LNCaP clone FGC (cell line): ENCODE data around the gene MTUS2.

Experiments
- DNase-seq: peaks from one replicate; pipeline ENCODE4 v3.0.0-alpha.2; 2011; ENCODE audit warnings: low read depth
- H3K4me3 ChIP-seq: 2 replicates; pipeline ENCODE4 v1.5.1; 2011; ENCODE audit warnings: mild to moderate bottlenecking, low read depth, low read length, control low read depth
- TF ChIP-seq, protein P1 (sequence below): IDR thresholded peaks from 2 replicates; pipeline ENCODE4 v1.5.1; 2012; ENCODE audit warnings: mild to moderate bottlenecking; ENCODE audit not compliant: control insufficient read depth, insufficient read depth; ENCODE audit errors: extremely low read depth

The MTUS2 gene

DNA sequence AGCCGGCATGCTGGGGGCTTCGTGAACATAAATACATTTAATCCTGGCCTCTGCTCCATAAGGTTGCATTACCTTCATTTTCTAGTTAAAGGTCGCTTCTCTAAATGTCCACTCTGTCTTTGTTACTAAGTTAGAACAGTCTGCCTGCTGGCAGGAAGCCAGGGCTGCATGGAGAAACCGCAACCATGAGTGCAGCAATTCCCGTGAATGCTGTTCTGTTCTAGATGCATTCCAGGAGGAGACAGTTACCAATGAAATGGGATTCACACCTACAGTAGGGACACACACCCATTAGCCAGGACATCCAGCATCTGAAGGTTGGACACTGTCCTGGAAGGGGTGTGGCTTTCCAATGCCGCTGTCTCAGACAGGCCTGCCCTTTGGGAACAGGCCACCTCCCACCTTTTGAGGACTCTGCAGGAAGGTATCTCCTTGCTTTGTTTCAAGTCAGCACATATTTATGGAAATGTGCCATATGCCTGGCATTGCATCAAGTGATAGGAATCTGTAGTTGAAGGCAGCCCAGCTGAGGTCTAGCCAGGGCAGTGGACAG lies 645.7 kb downstream of the MTUS2 start:
- no peak overlapping the region for H3K4me3 ChIP-seq
- DNase-seq, result peak; percentile 88
- TF ChIP-seq, protein P1, sequence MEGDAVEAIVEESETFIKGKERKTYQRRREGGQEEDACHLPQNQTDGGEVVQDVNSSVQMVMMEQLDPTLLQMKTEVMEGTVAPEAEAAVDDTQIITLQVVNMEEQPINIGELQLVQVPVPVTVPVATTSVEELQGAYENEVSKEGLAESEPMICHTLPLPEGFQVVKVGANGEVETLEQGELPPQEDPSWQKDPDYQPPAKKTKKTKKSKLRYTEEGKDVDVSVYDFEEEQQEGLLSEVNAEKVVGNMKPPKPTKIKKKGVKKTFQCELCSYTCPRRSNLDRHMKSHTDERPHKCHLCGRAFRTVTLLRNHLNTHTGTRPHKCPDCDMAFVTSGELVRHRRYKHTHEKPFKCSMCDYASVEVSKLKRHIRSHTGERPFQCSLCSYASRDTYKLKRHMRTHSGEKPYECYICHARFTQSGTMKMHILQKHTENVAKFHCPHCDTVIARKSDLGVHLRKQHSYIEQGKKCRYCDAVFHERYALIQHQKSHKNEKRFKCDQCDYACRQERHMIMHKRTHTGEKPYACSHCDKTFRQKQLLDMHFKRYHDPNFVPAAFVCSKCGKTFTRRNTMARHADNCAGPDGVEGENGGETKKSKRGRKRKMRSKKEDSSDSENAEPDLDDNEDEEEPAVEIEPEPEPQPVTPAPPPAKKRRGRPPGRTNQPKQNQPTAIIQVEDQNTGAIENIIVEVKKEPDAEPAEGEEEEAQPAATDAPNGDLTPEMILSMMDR, result no peak

DNA sequence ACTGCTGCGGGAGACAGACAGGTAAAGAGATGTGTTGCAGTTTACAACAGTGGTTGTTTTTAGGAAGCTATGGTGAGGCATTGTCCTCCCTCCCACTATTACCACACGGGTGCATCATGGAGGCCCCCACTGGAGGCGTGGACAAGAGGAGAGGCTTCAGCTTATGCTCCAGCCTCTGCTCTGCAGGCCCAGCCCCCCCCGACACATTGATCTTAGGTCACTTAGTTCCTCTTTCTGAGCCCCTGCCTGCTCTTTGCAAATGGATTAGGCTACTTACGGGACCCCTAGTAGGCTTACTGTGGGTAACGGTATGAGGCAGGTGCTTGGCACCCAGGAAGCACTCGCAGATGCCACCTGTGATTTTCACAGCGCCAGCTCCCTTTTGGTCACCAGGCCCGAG lies 651.4 kb downstream of the MTUS2 start:
- TF ChIP-seq, protein P1, result no peak
- H3K4me3 ChIP-seq, result no peak overlapping the region
- DNase-seq, result no peak

DNA sequence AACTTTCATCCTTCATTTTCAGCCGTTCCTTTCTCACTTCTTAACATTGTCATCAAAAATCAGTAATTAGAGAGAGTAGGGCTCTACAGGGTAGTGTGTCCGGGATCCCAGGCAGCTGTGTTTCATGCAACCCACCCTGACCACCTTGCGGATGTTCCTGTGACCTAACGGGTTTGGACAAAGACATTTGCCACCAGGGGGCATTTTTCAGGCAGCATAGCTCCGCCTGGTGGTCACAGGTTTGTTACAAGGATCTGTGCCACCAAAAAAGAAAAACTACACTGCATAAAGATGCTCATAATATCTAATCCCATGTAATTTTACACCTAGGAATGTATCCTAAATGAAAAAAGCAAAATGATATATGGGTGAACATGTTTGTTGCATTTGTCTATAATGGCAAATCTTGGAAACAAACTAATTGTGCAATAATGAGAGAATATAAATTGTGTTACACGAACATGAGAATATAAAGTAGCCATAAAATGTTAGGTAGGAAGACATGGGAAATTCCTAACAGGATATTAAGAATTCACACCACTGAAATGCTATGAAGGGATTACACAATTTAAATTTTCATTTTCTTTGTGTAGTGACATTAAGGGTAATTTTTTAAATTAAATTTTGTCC lies 652.3 kb downstream of the MTUS2 start:
- no peak overlapping the region for H3K4me3 ChIP-seq
- TF ChIP-seq, protein P1, result peak; percentile 94
- no peak for DNase-seq

DNA sequence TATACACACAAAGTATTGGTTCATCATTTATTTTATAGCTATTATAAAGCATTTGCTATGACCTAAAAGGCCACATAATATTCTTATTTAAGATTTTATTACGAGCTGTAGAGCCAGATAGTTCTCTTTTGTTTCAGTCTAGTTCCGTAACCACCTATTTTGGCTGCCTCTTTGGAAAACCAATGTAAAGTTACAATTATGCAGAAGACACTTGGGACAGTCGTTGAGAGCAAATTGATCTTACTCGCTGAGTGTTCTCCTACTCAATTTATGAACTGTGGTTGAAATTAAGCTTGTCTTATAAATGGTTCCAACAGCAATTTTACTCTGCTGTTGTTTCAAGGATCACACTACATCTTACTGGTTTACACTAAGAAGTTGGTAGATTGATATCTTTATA lies 653.0 kb downstream of the MTUS2 start:
- no peak for DNase-seq
- H3K4me3 ChIP-seq, result no peak overlapping the region
- TF ChIP-seq, protein P1, result no peak

DNA sequence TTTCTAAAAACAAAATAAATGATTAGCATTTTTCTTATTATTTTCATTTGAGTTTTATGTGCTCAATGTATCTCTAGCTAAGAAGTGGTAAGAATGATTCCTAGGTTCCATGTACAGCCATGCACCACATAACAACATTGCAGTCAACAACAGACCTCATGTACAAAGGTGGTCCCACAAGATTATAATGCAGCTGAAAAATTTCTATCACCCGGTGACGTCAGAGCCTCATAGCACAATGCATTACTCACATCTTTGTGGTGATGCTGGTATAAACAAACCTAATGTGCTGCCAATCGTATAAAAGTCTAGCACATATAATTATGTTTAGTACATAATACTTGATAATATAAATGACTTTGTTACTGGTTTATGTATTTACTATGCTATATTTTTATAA lies 654.9 kb downstream of the MTUS2 start:
- no peak overlapping the region for H3K4me3 ChIP-seq
- no peak for DNase-seq

DNA sequence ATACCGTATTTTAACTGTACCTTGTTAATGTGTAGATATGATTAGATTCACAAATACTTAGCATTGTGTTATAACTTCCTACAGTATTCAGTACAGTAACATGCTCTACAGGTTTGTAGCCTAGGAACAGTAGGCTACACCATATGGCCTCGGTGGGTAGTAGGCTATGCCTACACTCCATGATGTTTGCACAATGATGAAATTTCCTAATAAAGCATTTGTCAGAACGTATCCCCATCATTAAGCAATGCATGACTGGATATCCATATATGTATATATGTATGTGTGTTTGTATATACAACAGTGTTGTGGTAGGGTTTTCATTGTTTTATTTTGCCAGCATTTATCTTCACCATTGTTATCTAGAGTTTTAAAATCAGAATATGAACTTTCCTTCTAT lies 655.9 kb downstream of the MTUS2 start:
- TF ChIP-seq, protein P1, result no peak
- no peak for DNase-seq
- no peak overlapping the region for H3K4me3 ChIP-seq

More for the DNA sequence above, 654.9 kb downstream of the MTUS2 start:
- TF ChIP-seq, protein P1, result no peak

DNA sequence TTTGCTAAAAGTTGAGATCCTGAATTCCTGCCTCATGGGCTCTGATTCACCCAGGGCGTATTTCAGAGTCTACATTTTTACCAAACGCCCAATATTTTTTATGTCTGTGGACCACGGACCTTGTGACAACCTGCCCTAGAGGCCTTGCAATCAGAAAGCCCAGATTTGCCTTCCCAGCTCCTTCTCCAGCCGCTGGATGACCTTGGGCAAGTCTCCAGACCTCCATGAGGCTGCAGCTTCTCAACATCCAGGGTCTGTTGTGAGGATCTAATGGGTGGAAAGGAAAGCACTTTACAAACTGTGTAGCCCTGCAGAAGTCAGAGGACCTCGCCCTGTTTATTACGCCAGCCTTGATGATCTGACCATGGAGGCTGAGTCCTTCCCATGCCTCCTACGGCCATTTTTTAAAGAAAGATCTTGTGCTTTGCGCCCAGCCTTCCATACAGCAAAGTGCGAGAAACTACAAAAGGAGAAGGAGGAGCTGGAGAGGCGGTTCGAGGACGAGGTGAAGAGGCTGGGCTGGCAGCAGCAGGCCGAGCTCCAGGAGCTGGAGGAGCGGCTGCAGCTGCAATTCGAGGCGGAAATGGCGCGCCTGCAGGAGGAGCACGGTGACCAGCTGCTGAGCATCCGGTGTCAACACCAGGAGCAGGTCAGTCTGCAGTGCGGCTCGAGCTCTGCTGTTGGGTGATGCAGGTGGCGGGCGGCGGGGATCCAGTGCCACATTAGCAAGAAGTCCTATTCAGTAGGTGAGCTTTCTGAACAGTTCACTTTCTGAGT lies 659.8 kb downstream of the MTUS2 start:
- TF ChIP-seq, protein P1, result no peak
- no peak overlapping the region for H3K4me3 ChIP-seq
- no peak for DNase-seq
